H1 (cell line): ENCODE measurements around the gene SLC39A8. TPM values are rescaled to one million over a fixed set of nuclear protein-coding genes. Genes with fewer than 3 reads are reported as not detected.

Experiments
- polyA plus RNA-seq, 7 experiments: library from polyadenylated mRNA; depleted of rRNA in 3 of 7; stranded (reverse) in 5 of 7; unstranded in 2 of 7; fragments of >200 nt in 5 of 7; fragments of 200-250 nt in 2 of 7; gene quantifications; 1 replicate in 5 of 7; 2 replicates in 1 of 7; 4 replicates in 1 of 7; pipeline versions ENCODE4 v1.2.1 to v1.2.3, GENCODE V29; 2011 to 2013; ENCODE audit warnings: missing spikeins in 2 of 7, mixed read lengths in 2 of 7
- small RNA-seq: library from polyadenylated mRNA; stranded (forward); fragments of <200 nt; extraction: miRNeasy Mini kit (QIAGEN cat#:217004); gene quantifications from one replicate; pipeline ENCODE3, GENCODE V24; 2013; ENCODE audit not compliant: insufficient read depth
- total RNA-seq: library from RNA; stranded (reverse); fragmentation: NEBNext Ultra II Directional; extraction: Animal tissue kit (Norgen Biotek cat#: 25700); gene quantifications from 2 replicates; pipeline ENCODE4 v1.2.1, GENCODE V29; 2021

The SLC39A8 gene
- total and polyA plus RNA-seq, 2 of the 8 experiments (the other 6 are each of a cell fraction or from before 2014, with no cell fraction given), result 6.4 to 38.7 TPM

Small RNAs within 50 kb of the gene (small RNA-seq; reads per million reads assigned to genes)
- gene RN7SL728P, result not detected

Other genes with a start within 250 kb of the SLC39A8 start
- 6.2 and 6.8 TPM in 2 replicates for gene NFKB1, start 155.9 kb upstream of the SLC39A8 start, total RNA-seq
- 2.4 and 2.9 TPM in 2 replicates for gene NFKB1, start 155.9 kb upstream of the SLC39A8 start, polyA plus RNA-seq (2011; rRNA removed)